Mucosa of stomach (tissue), 1 donor: ENCODE results near the gene CLMP.

Experiments
- H3K27me3 ChIP-seq: one replicate; pipeline ENCODE4 v1.7.0; 2013; ENCODE audit warnings: mild to moderate bottlenecking, low read length; ENCODE audit not compliant: control insufficient read depth, insufficient read depth
- H3K36me3 ChIP-seq: one replicate; pipeline ENCODE4 v1.7.0; 2013; ENCODE audit warnings: low read length; ENCODE audit not compliant: control insufficient read depth, insufficient read depth
- H3K4me1 ChIP-seq: one replicate; pipeline ENCODE4 v1.7.0; 2013; ENCODE audit warnings: mild to moderate bottlenecking, low read length; ENCODE audit not compliant: control insufficient read depth, insufficient read depth
- H3K4me3 ChIP-seq: one replicate; pipeline ENCODE4 v1.7.0; 2013; ENCODE audit warnings: low read length
- H3K9ac ChIP-seq: one replicate; pipeline ENCODE4 v1.7.0; 2013; ENCODE audit warnings: mild to moderate bottlenecking, low read length, moderate library complexity
- H3K9me3 ChIP-seq: one replicate; pipeline ENCODE4 v1.7.0; 2013; ENCODE audit warnings: mild to moderate bottlenecking, low read length, moderate library complexity; ENCODE audit not compliant: control insufficient read depth
- donor health status: Pancreatic carcinoma.

Gene CLMP

GRCh38 chr11:123231777-123232176 lies 36.7 kb upstream of the CLMP start:
- no peak overlapping the region for H3K4me3 ChIP-seq
- no peak overlapping the region for H3K9ac ChIP-seq
- H3K4me1 ChIP-seq: peaks cover 4% of the 10 kb centered on the region
- H3K36me3 ChIP-seq: no peaks in the 10 kb centered on the region
- no peaks in the 10 kb centered on the region for H3K9me3 ChIP-seq
- no peaks in the 10 kb centered on the region for H3K27me3 ChIP-seq

- Histone ChIP-seq H3K9ac (no peak overlapping the region), H3K9me3 (no peaks in the 10 kb centered on the region), H3K27me3 (no peaks in the 10 kb centered on the region), H3K4me3 (no peak overlapping the region), H3K36me3 (no peaks in the 10 kb centered on the region), H3K4me1 (peaks cover 4% of the 10 kb centered on the region)
These were observed 36.2 kb upstream of the CLMP start for GRCh38 chr11:123231256-123231655.

- H3K9ac ChIP-seq: no peak overlapping the region
- no peaks in the 10 kb centered on the region for H3K9me3 ChIP-seq
- H3K4me3 ChIP-seq: no peak overlapping the region
- peaks cover 4% of the 10 kb centered on the region for H3K4me1 ChIP-seq
- H3K36me3 ChIP-seq: no peaks in the 10 kb centered on the region
- no peaks in the 10 kb centered on the region for H3K27me3 ChIP-seq
These were observed 35.3 kb upstream of the CLMP start for GRCh38 chr11:123230346-123230745.

DNA sequence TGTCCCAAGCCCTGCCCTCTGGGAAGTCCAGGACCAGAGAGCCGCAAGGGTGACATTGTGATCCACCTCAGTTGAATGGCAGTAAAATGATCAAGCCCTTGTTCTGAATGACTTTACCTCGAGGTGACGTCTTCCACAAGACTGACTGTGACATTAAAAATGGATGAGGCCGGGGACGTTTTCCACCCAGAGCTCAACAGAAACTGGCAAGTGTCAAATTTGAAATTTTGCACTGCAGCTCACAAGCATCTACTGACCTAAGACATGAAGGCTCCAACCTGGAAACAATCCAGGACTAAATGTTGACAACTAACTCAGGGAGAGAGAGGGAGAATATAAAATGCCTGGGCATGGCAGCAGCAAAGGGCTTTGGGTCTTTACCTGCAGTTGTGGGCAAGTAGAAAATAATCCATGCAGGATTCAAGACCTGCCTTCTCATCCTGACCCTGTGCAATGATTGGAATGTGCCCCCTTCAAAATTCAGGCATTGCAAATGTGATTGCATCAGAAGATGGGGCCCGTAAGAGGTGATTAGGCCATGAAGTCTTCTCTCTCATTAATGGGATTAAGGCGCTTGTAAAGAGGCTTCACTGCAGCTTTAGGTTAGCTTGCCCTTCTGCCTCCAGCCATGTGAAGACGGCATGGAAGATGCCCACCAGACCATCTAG lies 33.6 kb upstream of the CLMP start:
- Histone ChIP-seq H3K4me1 (peaks cover 3% of the 10 kb centered on the region), H3K4me3 (no peak overlapping the region), H3K9me3 (no peaks in the 10 kb centered on the region), H3K27me3 (no peaks in the 10 kb centered on the region), H3K36me3 (no peaks in the 10 kb centered on the region), H3K9ac (no peak overlapping the region)

- Histone ChIP-seq H3K9ac (no peak overlapping the region), H3K36me3 (no peaks in the 10 kb centered on the region), H3K9me3 (no peaks in the 10 kb centered on the region), H3K4me3 (no peak overlapping the region), H3K4me1 (no peaks in the 10 kb centered on the region), H3K27me3 (no peaks in the 10 kb centered on the region)
These were observed 32.9 kb upstream of the CLMP start for GRCh38 chr11:123227763-123228495.

DNA sequence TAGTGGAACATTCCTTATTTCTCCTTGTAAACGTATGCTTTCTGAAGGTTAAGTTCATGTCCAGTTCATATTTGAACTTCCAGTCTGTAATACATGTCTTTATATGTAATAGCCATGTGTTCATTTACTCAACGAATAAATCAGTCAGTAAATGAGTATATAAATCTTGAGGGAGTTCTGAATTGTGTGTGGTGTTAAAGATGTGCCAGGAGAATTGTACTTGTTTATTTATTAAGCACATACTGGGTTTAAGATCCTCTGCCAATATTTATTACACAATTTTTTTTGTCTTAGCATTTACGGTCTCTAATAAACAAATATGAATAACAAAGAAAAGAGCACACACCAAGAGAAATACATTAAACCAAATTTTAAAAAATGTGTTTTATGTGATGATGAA lies 26.5 kb upstream of the CLMP start:
- Histone ChIP-seq H3K4me3 (no peak overlapping the region), H3K9me3 (no peaks in the 10 kb centered on the region), H3K36me3 (no peaks in the 10 kb centered on the region), H3K9ac (no peak overlapping the region), H3K27me3 (no peaks in the 10 kb centered on the region), H3K4me1 (no peaks in the 10 kb centered on the region)

DNA sequence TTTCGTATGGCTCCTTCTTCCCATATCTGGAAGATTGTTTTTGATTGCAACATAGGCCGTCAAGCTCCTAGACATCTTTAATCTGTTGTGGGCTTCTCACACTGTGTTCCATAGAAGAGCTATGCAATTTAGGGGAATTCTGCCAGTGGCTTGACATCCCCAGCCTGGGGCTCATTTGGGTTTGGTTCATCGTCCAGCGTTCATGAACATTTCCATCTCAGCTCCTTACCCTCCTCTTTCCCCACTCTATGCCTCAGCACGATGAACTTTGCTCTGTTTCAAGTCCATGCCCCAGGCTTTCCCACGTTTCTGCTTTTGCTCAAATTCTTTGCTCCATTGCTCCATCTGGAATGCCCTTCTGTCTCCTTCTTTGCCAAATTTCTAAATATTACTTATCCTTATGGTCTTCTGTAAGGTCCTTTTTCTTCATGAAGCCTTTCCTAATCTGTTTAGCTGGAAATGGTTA lies 26.1 kb upstream of the CLMP start:
- H3K4me3 ChIP-seq: no peak overlapping the region
- H3K4me1 ChIP-seq: no peaks in the 10 kb centered on the region
- H3K36me3 ChIP-seq: no peaks in the 10 kb centered on the region
- no peak overlapping the region for H3K9ac ChIP-seq
- no peaks in the 10 kb centered on the region for H3K27me3 ChIP-seq
- H3K9me3 ChIP-seq: no peaks in the 10 kb centered on the region

GRCh38 chr11:123219066-123219690 lies 24.1 kb upstream of the CLMP start:
- no peaks in the 10 kb centered on the region for H3K9me3 ChIP-seq
- H3K9ac ChIP-seq: no peak overlapping the region
- H3K4me1 ChIP-seq: no peaks in the 10 kb centered on the region
- H3K4me3 ChIP-seq: no peak overlapping the region
- no peaks in the 10 kb centered on the region for H3K27me3 ChIP-seq
- H3K36me3 ChIP-seq: no peaks in the 10 kb centered on the region

DNA sequence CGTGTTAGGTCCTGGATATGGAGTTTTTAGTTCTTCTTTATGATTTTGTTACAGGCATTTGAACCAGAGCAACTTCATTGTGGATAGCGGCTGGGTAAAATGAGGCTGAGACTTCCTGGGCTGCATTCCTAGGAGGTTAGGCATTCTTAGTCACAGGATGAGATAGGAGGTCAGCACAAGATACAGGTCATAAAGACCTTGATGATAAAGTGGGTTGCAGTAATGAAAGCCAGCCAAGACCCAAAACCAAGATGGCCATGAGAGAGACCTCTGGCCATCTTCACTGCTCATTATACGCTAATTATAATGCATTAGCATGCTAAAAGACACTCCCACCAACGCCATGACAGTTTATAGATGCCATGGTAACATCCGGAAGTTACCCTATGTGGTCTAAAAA lies 23.4 kb upstream of the CLMP start:
- Histone ChIP-seq H3K27me3 (no peaks in the 10 kb centered on the region), H3K4me3 (no peak overlapping the region), H3K4me1 (no peaks in the 10 kb centered on the region), H3K9me3 (no peaks in the 10 kb centered on the region), H3K9ac (no peak overlapping the region), H3K36me3 (no peaks in the 10 kb centered on the region)

DNA sequence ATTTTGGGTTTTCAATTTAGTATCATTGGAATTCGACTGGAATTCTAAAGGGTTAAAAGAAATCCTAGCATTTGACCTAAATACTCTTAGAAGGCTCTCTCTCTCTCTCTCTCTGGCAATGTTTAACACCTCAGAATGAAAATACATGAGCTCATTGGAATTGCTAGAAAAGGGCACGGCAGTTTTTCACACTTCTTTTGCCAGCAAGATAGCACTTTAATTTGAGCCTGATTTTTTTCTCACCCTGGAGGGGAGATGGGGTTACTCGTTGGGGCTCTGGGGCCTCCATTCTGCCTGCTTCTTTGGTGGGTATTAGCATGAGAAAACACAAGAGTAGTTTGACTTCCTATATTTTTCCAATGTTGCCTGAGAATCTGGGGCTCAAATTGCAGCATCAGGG lies 22.8 kb upstream of the CLMP start:
- Histone ChIP-seq H3K4me1 (no peaks in the 10 kb centered on the region), H3K4me3 (no peak overlapping the region), H3K36me3 (no peaks in the 10 kb centered on the region), H3K9ac (no peak overlapping the region), H3K9me3 (no peaks in the 10 kb centered on the region), H3K27me3 (no peaks in the 10 kb centered on the region)

- H3K4me1 ChIP-seq: no peaks in the 10 kb centered on the region
- no peaks in the 10 kb centered on the region for H3K27me3 ChIP-seq
- H3K36me3 ChIP-seq: no peaks in the 10 kb centered on the region
- H3K9ac ChIP-seq: no peak overlapping the region
- no peak overlapping the region for H3K4me3 ChIP-seq
- H3K9me3 ChIP-seq: no peaks in the 10 kb centered on the region
These were observed 21.2 kb upstream of the CLMP start for GRCh38 chr11:123216249-123216648.

GRCh38 chr11:123214940-123215339 lies 19.9 kb upstream of the CLMP start:
- Histone ChIP-seq H3K4me3 (no peak overlapping the region), H3K9ac (no peak overlapping the region), H3K9me3 (no peaks in the 10 kb centered on the region), H3K4me1 (no peaks in the 10 kb centered on the region), H3K27me3 (no peaks in the 10 kb centered on the region), H3K36me3 (no peaks in the 10 kb centered on the region)
